ENCODE results near the gene PDRG1.

PDRG1 gene

DNA sequence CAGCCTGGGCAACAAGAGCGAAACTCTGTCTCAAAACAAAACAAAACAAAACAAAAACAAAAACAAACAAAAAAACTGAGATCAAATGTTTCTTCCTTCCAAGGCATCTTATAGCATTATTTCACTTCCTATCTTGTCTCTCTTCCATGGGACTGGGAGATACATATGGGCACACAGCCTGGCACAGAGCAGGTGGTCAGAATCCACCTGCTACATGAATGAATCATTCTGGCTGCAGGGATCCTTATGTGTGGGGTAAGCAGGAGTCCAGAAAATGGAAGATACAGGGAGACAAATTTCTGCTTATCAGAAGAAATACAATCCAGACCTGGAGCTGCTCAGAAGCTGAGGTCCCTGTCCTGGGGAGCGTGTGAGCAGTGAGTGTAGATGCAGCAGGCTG, 40.2 kb upstream of the PDRG1 start:
- no peak overlapping the region for H3K4me3 ChIP-seq (ENCODE audit: low read depth, low read length, poor library complexity, severe bottlenecking)
- H3K79me2 ChIP-seq (ENCODE audit: insufficient read depth, low read length): no peaks in the 10 kb centered on the region
- H3K27me3 ChIP-seq (ENCODE audit: insufficient read depth, low read length): no peaks in the 10 kb centered on the region; the same call in 1 of the 2 replicates
- H3K27ac ChIP-seq (ENCODE audit: low read depth, low read length, poor library complexity, severe bottlenecking): no peak overlapping the region
- H3K9me3 ChIP-seq (ENCODE audit: low read length): no peaks in the 10 kb centered on the region
- no peak overlapping the region for H3K9ac ChIP-seq (ENCODE audit: low read length)
- H3K36me3 ChIP-seq (ENCODE audit: insufficient read depth, low read length): no peaks in the 10 kb centered on the region
- no peak for TF ChIP-seq EZH2 (IDR thresholded peaks at IDR 0.05; ENCODE audit: borderline replicate concordance, low read length)
- TF ChIP-seq, protein P1, sequence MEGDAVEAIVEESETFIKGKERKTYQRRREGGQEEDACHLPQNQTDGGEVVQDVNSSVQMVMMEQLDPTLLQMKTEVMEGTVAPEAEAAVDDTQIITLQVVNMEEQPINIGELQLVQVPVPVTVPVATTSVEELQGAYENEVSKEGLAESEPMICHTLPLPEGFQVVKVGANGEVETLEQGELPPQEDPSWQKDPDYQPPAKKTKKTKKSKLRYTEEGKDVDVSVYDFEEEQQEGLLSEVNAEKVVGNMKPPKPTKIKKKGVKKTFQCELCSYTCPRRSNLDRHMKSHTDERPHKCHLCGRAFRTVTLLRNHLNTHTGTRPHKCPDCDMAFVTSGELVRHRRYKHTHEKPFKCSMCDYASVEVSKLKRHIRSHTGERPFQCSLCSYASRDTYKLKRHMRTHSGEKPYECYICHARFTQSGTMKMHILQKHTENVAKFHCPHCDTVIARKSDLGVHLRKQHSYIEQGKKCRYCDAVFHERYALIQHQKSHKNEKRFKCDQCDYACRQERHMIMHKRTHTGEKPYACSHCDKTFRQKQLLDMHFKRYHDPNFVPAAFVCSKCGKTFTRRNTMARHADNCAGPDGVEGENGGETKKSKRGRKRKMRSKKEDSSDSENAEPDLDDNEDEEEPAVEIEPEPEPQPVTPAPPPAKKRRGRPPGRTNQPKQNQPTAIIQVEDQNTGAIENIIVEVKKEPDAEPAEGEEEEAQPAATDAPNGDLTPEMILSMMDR (IDR thresholded peaks at IDR 0.05; ENCODE audit: low read length): no peak
- H3K4me2 ChIP-seq (ENCODE audit: low read length): no peak overlapping the region
- H4K20me1 ChIP-seq (ENCODE audit: insufficient read depth, low read length): no peaks in the 10 kb centered on the region
- no peaks in the 10 kb centered on the region for H3K4me1 ChIP-seq (ENCODE audit: insufficient read depth, low read length, severe bottlenecking)
- H3F3A ChIP-seq (ENCODE audit: insufficient read depth, low read length): no peaks in the 10 kb centered on the region
- no peaks in the 10 kb centered on the region for H3K9me2 ChIP-seq (ENCODE audit: low read depth, low read length)
- no peak overlapping the region for H2AFZ ChIP-seq (ENCODE audit: low read length)

DNA sequence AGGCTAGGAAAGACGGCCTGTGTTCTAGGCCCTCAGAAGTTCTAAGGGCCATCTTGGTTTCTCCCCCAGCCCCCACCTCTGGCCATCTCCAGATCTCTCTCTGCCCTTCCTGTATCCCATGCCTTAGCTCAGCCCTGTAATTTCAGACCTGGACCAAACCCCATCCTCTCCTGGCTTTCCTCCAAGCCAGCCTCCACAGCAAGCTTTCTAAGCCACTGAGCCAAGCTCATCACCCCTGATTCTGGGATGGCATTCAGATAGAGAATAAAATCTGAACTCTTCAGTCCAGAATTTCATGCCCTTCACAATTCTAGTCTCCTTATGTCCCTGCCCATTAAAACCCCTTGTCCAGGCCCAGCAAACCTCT, 39.5 kb upstream of the PDRG1 start:
- no peaks in the 10 kb centered on the region for H3K4me1 ChIP-seq (ENCODE audit: insufficient read depth, low read length, severe bottlenecking)
- no peaks in the 10 kb centered on the region for H4K20me1 ChIP-seq (ENCODE audit: insufficient read depth, low read length)
- TF ChIP-seq, protein P1 (IDR thresholded peaks at IDR 0.05; ENCODE audit: low read length): no peak
- TF ChIP-seq EZH2 (IDR thresholded peaks at IDR 0.05; ENCODE audit: borderline replicate concordance, low read length): no peak
- H3K27ac ChIP-seq (ENCODE audit: low read depth, low read length, poor library complexity, severe bottlenecking): no peak overlapping the region
- no peaks in the 10 kb centered on the region for H3K9me2 ChIP-seq (ENCODE audit: low read depth, low read length)
- H3K9ac ChIP-seq (ENCODE audit: low read length): no peak overlapping the region
- no peaks in the 10 kb centered on the region for H3K36me3 ChIP-seq (ENCODE audit: insufficient read depth, low read length)
- no peak overlapping the region for H2AFZ ChIP-seq (ENCODE audit: low read length)
- H3F3A ChIP-seq (ENCODE audit: insufficient read depth, low read length): no peaks in the 10 kb centered on the region
- no peaks in the 10 kb centered on the region for H3K9me3 ChIP-seq (ENCODE audit: low read length)
- H3K4me3 ChIP-seq (ENCODE audit: low read depth, low read length, poor library complexity, severe bottlenecking): no peak overlapping the region
- no peaks in the 10 kb centered on the region for H3K79me2 ChIP-seq (ENCODE audit: insufficient read depth, low read length)
- no peak overlapping the region for H3K4me2 ChIP-seq (ENCODE audit: low read length)
- H3K27me3 ChIP-seq (ENCODE audit: insufficient read depth, low read length): no peaks in the 10 kb centered on the region; the same call in 1 of the 2 replicates

DNA sequence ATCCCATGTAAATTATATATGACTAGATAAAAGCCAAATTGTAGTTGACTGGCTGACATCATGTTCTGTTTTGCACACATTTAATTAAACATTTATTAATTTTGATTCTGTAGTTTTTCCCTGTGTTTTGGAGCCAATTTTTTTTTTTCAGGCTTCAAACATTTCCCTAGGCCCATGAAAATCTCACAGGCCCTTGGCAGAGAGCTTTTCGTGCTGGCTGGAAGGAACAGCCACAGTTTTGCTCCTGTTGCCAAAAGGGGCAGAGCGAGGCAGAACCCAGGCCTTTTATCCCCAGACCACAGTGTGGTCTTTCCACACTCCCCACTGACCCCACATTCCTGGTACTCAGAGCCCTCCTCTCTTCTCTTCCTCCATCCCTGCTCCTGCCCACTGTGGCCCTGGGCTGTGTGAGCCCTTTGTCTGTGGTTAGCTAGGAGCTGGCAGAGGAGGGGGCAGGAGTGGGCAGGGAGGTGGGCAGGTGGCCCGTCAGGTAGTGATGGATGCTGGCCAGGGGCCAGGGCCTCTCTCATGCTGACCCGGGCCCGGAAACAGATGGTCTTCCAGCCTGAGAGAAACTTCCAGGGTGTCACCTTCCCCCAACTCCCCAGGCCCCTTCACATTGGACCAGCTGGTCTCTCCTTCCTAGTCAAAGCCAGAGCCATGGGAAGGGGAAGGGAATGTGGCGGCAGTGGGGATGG, 38.9 kb upstream of the PDRG1 start:
- Histone ChIP-seq H3F3A (ENCODE audit: insufficient read depth, low read length) (no peaks in the 10 kb centered on the region), H3K27ac (ENCODE audit: low read depth, low read length, poor library complexity, severe bottlenecking) (no peak overlapping the region), H3K4me2 (ENCODE audit: low read length) (no peak overlapping the region), H3K4me3 (ENCODE audit: low read depth, low read length, poor library complexity, severe bottlenecking) (no peak overlapping the region), H3K36me3 (ENCODE audit: insufficient read depth, low read length) (no peaks in the 10 kb centered on the region), H3K9ac (ENCODE audit: low read length) (no peak overlapping the region), H3K9me2 (ENCODE audit: low read depth, low read length) (no peaks in the 10 kb centered on the region), H3K9me3 (ENCODE audit: low read length) (no peaks in the 10 kb centered on the region), H3K27me3 (ENCODE audit: insufficient read depth, low read length) (no peaks in the 10 kb centered on the region; the same call in 1 of the 2 replicates), H4K20me1 (ENCODE audit: insufficient read depth, low read length) (no peaks in the 10 kb centered on the region), H3K4me1 (ENCODE audit: insufficient read depth, low read length, severe bottlenecking) (no peaks in the 10 kb centered on the region), H3K79me2 (ENCODE audit: insufficient read depth, low read length) (no peaks in the 10 kb centered on the region), H2AFZ (ENCODE audit: low read length) (no peak overlapping the region)
- TF ChIP-seq EZH2 (IDR thresholded peaks at IDR 0.05; ENCODE audit: borderline replicate concordance, low read length): no peak
- TF ChIP-seq, protein P1 (IDR thresholded peaks at IDR 0.05; ENCODE audit: low read length): no peak

Data from OCI-LY1 (cell line).